ENCODE results near the gene MCOLN3. TPM values are rescaled to one million over a fixed set of nuclear protein-coding genes. Genes with fewer than 3 reads are reported as not detected.
A peak's percentile ranks its signal among the peaks of the same experiment; 100 is the strongest.

MCOLN3 gene
- total and polyA plus RNA-seq, 7 experiments from 2014 or later = 0.43 to 11.1 (median 0.95) TPM

- intact Hi-C loops (cut with micrococcal nuclease) = no loop called here
- POLR2A ChIA-PET = no interaction called here
- H3K9me3 Mint-ChIP-seq = no peaks in the 10 kb centered on the region
These were observed 40.1 kb upstream of the MCOLN3 start for GRCh38 chr1:85088408-85088784.

GRCh38 chr1:85087659-85088407 lies 39.5 kb upstream of the MCOLN3 start:
- POLR2A ChIA-PET = no interaction called here
- DNase-seq (no peak), ATAC-seq (no peak)
- Histone ChIP-seq H3K4me3 (ENCODE audit: low read length) (no peak overlapping the region), H3K36me3 (ENCODE audit: control insufficient read depth in 2 of 3, insufficient read depth in 3 of 3, low read length in 3 of 3) (no peaks in the 10 kb centered on the region), H3K9me3 (ENCODE audit: control insufficient read depth in 2 of 3, low read length in 3 of 3) (no peaks in the 10 kb centered on the region), H3K27ac (ENCODE audit: low read depth, low read length) (no peak overlapping the region), H3K27me3 (ENCODE audit: control insufficient read depth in 2 of 2, insufficient read depth in 2 of 2, low read length in 2 of 2) (no peaks in the 10 kb centered on the region), H3K4me1 (ENCODE audit: control insufficient read depth in 2 of 2, insufficient read depth in 2 of 2, low read length in 2 of 2) (peaks cover 0 to 6% of the 10 kb centered on the region in 2 donors)
- no peak overlapping the region for H3K4me3 Mint-ChIP-seq
- H3K27me3 Mint-ChIP-seq = peaks cover 2 to 37% (median 7%) of the 10 kb centered on the region in 5 donors
- intact Hi-C loops (cut with micrococcal nuclease) = no loop called here
- peaks cover 0 to 12% (median 8%) of the 10 kb centered on the region in 7 donors for H3K4me1 Mint-ChIP-seq
- H3K36me3 Mint-ChIP-seq = peaks cover 0 to 4% (median 0%) of the 10 kb centered on the region in 5 donors
- H3K9me3 Mint-ChIP-seq = no peaks in the 10 kb centered on the region
- H3K27ac Mint-ChIP-seq = no peak overlapping the region
- CTCF ChIA-PET = no interaction called here

More at GRCh38 chr1:85088408-85088784, 40.1 kb upstream of the MCOLN3 start:
- ATAC-seq (no peak), DNase-seq (no peak)
- H3K27ac Mint-ChIP-seq = no peak overlapping the region
- no peak overlapping the region for H3K4me3 Mint-ChIP-seq
- CTCF ChIA-PET = no interaction called here
- no peaks in the 10 kb centered on the region for H3K36me3 ChIP-seq (ENCODE audit: control insufficient read depth in 2 of 3, insufficient read depth in 3 of 3, low read length in 3 of 3)
- no peak overlapping the region for H3K27ac ChIP-seq (ENCODE audit: low read depth, low read length)
- H3K4me1 Mint-ChIP-seq = peaks cover 0 to 12% (median 8%) of the 10 kb centered on the region in 7 donors
- peaks cover 0 to 38% (median 8%) of the 10 kb centered on the region in 5 donors for H3K27me3 Mint-ChIP-seq
- H3K9me3 ChIP-seq (ENCODE audit: control insufficient read depth in 2 of 3, low read length in 3 of 3) = no peaks in the 10 kb centered on the region
- no peaks in the 10 kb centered on the region for H3K27me3 ChIP-seq (ENCODE audit: control insufficient read depth in 2 of 2, insufficient read depth in 2 of 2, low read length in 2 of 2)
- H3K36me3 Mint-ChIP-seq = peaks cover 0 to 4% (median 0%) of the 10 kb centered on the region in 5 donors
- H3K4me1 ChIP-seq (ENCODE audit: control insufficient read depth in 2 of 2, insufficient read depth in 2 of 2, low read length in 2 of 2) = peaks cover 0 to 6% of the 10 kb centered on the region in 2 donors
- H3K4me3 ChIP-seq (ENCODE audit: low read length) = no peak overlapping the region

DNA sequence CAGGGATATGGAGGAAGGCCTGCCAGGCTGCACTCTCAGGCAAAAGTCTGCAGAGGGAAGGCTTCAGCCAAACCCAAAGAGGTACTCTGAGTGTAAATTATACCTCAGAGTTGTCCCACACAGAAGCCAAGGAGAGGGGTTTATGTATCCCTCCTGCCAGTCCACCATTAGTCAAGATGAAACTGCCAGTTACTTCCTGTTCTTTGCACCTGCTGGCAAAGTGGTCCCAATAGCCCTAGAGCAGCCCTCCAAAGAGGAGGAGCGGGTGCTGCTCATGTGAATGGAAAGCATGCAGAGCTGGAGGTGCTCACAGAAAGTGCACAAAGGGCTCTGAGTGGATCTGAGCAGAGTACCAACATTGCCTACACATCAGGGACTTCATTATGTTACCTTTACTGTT lies 37.1 kb upstream of the MCOLN3 start:
- Mint-ChIP-seq H3K4me3 (no peak overlapping the region), H3K36me3 (peaks cover 0 to 4% (median 0%) of the 10 kb centered on the region in 5 donors), H3K27ac (no peak overlapping the region), H3K27me3 (peaks cover 5 to 45% (median 15%) of the 10 kb centered on the region in 5 donors), H3K9me3 (no peaks in the 10 kb centered on the region), H3K4me1 (no peaks in the 10 kb centered on the region)
- POLR2A ChIA-PET = no interaction called here
- Histone ChIP-seq H3K4me1 (ENCODE audit: control insufficient read depth in 2 of 2, insufficient read depth in 2 of 2, low read length in 2 of 2) (no peaks in the 10 kb centered on the region), H3K27me3 (ENCODE audit: control insufficient read depth in 2 of 2, insufficient read depth in 2 of 2, low read length in 2 of 2) (no peaks in the 10 kb centered on the region), H3K9me3 (ENCODE audit: control insufficient read depth in 2 of 3, low read length in 3 of 3) (no peaks in the 10 kb centered on the region), H3K4me3 (ENCODE audit: low read length) (no peak overlapping the region), H3K27ac (ENCODE audit: low read depth, low read length) (no peak overlapping the region), H3K36me3 (ENCODE audit: control insufficient read depth in 2 of 3, insufficient read depth in 3 of 3, low read length in 3 of 3) (no peaks in the 10 kb centered on the region)
- CTCF ChIA-PET = interaction anchor here (0.6 kb wide), 1 partner anchor 141 kb away, joined by 3 read pairs; no protein-coding TSS in a partner anchor
- intact Hi-C loops (cut with micrococcal nuclease) = no loop called here
- DNase-seq (no peak), ATAC-seq (no peak)

DNA sequence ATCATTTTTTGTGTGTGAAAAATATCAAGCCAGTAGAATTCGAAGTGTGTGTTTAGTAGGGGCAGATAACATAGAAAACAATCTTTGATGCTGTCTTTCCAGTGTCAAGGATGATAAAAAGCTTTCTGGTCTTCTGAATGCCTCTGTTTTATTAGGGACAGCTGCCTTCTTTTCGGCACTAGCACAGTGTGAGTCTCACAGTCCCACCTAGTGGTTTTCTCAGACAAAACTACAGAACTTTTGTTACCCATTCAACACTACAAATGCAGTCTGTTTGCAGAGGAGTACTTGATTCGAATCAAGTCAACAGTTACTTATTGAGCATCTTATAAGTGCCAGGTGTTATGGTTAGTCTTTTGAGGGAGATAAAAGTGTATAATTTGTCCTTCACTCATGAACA lies 30.6 kb upstream of the MCOLN3 start:
- H3K27me3 ChIP-seq (ENCODE audit: control insufficient read depth in 2 of 2, insufficient read depth in 2 of 2, low read length in 2 of 2) = no peaks in the 10 kb centered on the region
- Mint-ChIP-seq H3K27ac (no peak overlapping the region), H3K27me3 (peaks cover 5 to 49% (median 15%) of the 10 kb centered on the region in 5 donors), H3K36me3 (peaks cover 0 to 6% (median 4%) of the 10 kb centered on the region in 5 donors), H3K9me3 (peaks cover 0 to 17% (median 8%) of the 10 kb centered on the region in 11 donors), H3K4me3 (no peak overlapping the region), H3K4me1 (peaks cover 0 to 6% (median 4%) of the 10 kb centered on the region in 7 donors)
- no peak overlapping the region for H3K4me3 ChIP-seq (ENCODE audit: low read length)
- H3K4me1 ChIP-seq (ENCODE audit: control insufficient read depth in 2 of 2, insufficient read depth in 2 of 2, low read length in 2 of 2) = no peaks in the 10 kb centered on the region
- H3K36me3 ChIP-seq (ENCODE audit: control insufficient read depth in 2 of 3, insufficient read depth in 3 of 3, low read length in 3 of 3) = no peaks in the 10 kb centered on the region
- ChIA-PET CTCF (no interaction called here), POLR2A (interaction anchor here (1.0 kb wide), 1 partner anchor 134 kb away, joined by 3 read pairs; no protein-coding TSS in a partner anchor)
- intact Hi-C loops (cut with micrococcal nuclease) = loop anchor here (1.0 kb wide), 1 partner anchor 134 kb away; no protein-coding TSS in a partner anchor
- DNase-seq (no peak), ATAC-seq (no peak)
- H3K9me3 ChIP-seq (ENCODE audit: control insufficient read depth in 2 of 3, low read length in 3 of 3) = no peaks in the 10 kb centered on the region
- no peak overlapping the region for H3K27ac ChIP-seq (ENCODE audit: low read depth, low read length)

GRCh38 chr1:85074365-85074964 lies 26.2 kb upstream of the MCOLN3 start:
- ChIA-PET CTCF (no interaction called here), POLR2A (interaction anchor here (0.7 kb wide), 1 partner anchor 11 kb away, joined by 3 read pairs; no protein-coding TSS in a partner anchor)
- no peak for DNase-seq
- H3K4me1 ChIP-seq (ENCODE audit: control insufficient read depth in 2 of 2, insufficient read depth in 2 of 2, low read length in 2 of 2) = no peaks in the 10 kb centered on the region
- no peak for ATAC-seq
- no peak overlapping the region for H3K4me3 ChIP-seq (ENCODE audit: low read length)
- no peaks in the 10 kb centered on the region for H3K9me3 ChIP-seq (ENCODE audit: control insufficient read depth in 2 of 3, low read length in 3 of 3)
- H3K27me3 Mint-ChIP-seq = peaks cover 0 to 27% (median 0%) of the 10 kb centered on the region in 5 donors
- H3K27me3 ChIP-seq (ENCODE audit: control insufficient read depth in 2 of 2, insufficient read depth in 2 of 2, low read length in 2 of 2) = no peaks in the 10 kb centered on the region
- peak overlapping the region in 1 of 10 donors; percentile 21 for H3K4me3 Mint-ChIP-seq
- H3K4me1 Mint-ChIP-seq = peaks cover 0 to 6% (median 4%) of the 10 kb centered on the region in 7 donors
- H3K36me3 ChIP-seq (ENCODE audit: control insufficient read depth in 2 of 3, insufficient read depth in 3 of 3, low read length in 3 of 3) = no peaks in the 10 kb centered on the region
- H3K36me3 Mint-ChIP-seq = peaks cover 0 to 6% (median 4%) of the 10 kb centered on the region in 5 donors
- peaks cover 0 to 18% (median 9%) of the 10 kb centered on the region in 11 donors for H3K9me3 Mint-ChIP-seq
- intact Hi-C loops (cut with micrococcal nuclease) = no loop called here
- H3K27ac ChIP-seq (ENCODE audit: low read depth, low read length) = no peak overlapping the region
- H3K27ac Mint-ChIP-seq = no peak overlapping the region

DNA sequence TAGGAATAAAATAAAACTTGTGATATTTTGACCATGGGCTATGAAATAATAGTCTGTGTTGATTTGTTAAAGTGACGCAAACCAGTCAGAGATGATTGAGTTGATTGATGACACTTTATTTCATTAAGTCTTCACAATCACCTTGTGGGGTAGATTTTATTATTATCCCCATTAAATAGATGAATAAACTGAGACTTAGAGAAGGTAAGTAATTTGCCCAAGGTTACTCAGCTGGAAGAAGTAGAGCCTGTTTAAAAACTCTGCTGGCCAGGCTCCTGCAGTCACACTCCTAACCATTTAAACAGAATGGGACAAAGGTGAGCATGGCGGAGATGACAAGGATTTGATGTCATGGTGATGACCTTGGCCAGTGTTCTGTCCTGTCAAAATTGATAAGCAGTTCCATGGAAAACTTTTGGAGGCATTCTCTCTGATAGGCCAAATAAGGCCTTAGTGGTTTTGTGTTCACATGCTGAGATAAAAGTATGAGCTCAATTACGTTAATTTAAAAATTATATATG lies 22.7 kb upstream of the MCOLN3 start:
- CTCF ChIA-PET = no interaction called here

More for the DNA sequence above, 22.7 kb upstream of the MCOLN3 start:
- peaks cover 0 to 18% (median 7%) of the 10 kb centered on the region in 11 donors for H3K9me3 Mint-ChIP-seq
- H3K27me3 Mint-ChIP-seq = peaks cover 0 to 17% (median 0%) of the 10 kb centered on the region in 5 donors
- POLR2A ChIA-PET = no interaction called here
- Histone ChIP-seq H3K9me3 (ENCODE audit: control insufficient read depth in 2 of 3, low read length in 3 of 3) (no peaks in the 10 kb centered on the region), H3K36me3 (ENCODE audit: control insufficient read depth in 2 of 3, insufficient read depth in 3 of 3, low read length in 3 of 3) (no peaks in the 10 kb centered on the region), H3K4me1 (ENCODE audit: control insufficient read depth in 2 of 2, insufficient read depth in 2 of 2, low read length in 2 of 2) (no peaks in the 10 kb centered on the region), H3K27me3 (ENCODE audit: control insufficient read depth in 2 of 2, insufficient read depth in 2 of 2, low read length in 2 of 2) (no peaks in the 10 kb centered on the region), H3K27ac (ENCODE audit: low read depth, low read length) (no peak overlapping the region), H3K4me3 (ENCODE audit: low read length) (no peak overlapping the region)
- peaks cover 0 to 6% (median 4%) of the 10 kb centered on the region in 7 donors for H3K4me1 Mint-ChIP-seq
- H3K4me3 Mint-ChIP-seq = no peak overlapping the region
- intact Hi-C loops (cut with micrococcal nuclease) = no loop called here
- DNase-seq = no peak
- no peak for ATAC-seq
- no peak overlapping the region for H3K27ac Mint-ChIP-seq
- peaks cover 0 to 6% (median 0%) of the 10 kb centered on the region in 5 donors for H3K36me3 Mint-ChIP-seq
